ENCODE results near the gene OR7C1.

Gene OR7C1

DNA sequence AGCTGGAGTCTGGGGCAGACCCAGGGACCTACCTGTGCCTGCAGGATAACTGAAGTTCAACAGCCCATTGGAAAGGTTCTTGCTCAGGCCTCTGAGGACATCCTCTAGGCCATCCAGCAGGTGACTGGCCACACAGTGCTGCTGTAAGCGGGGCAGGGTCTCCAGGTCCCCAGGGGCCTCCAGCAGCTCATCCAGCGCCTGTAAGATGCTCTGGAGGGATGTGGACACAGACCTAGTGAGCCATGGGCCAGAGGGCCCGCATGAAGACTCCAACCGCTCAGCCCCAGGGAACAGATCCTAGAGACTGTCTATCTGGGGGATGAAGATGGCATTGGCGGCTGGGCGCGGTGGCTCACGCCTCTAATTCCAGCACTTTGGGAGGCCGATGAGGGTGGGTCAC lies 70.6 kb downstream of the OR7C1 start:
- DNase-seq, result no peak

DNA sequence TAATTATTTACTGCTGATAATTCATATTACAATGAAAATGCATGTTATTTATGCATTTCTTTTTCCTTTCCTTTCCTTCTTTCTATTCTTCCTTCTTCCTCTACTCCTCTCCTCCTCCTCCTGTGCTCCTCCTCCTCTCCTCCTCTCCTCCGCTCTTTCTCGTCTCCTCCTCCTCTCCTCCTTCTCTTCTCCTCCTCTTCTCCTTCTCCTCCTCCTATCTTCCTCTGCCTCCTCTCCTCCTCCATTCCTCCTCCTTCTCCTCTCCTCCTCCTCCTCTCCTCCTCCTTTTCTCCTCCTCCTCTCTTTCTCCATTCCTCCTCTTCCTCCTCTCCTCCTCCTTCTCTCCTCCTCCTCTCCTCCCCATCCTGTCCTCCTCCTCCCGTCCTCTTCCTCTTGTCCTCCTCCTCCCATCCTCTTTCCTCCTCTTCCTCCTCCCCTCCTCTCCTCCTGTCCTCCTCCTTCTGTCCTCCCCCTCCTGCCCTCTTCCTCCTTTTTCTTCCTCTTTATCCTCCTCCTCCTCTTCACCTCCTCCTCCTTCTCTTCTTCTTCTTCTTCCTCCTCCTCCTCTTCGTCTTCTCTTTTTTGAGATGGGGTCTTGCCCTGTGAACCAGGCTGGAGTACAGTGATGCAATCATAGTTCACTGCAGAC lies 71.4 kb downstream of the OR7C1 start:
- DNase-seq, result no peak

DNA sequence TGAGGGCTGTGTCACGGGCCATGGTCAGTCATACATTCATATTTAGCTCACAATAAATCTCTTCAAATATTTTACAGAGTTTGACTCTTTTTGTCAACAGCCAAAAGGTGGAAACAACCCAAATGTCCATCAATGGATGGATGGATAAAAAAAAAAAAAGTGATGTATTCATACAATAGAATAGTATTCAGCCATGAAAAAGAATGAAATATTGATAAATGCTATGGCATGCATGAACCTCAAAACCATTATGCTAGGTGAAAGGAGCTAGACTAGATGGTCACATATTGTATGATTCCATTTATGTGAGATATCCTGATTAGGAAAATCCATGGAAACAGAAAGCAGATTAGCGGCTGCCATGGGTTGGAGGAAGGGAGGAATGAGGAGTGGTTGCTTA lies 72.9 kb downstream of the OR7C1 start:
- no peak for DNase-seq

DNA sequence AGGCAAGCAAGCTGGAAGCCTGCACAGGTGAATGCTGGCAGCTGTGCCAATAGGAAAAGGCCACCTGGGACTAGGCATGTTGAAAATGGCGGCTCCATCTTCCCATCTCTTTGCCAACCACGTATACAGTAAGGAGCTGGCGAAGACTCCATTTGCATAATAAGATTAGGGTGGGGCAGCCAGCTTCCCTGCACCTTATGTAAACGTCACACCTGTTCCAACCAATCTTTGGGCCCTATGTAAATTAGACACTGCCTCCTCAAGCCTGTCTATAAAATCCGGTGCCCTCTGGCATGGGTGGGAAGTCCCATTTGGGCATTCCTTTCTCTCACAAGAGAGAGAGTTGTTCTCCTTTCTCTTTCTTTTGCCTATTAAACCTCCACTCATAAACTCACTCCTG lies 73.4 kb downstream of the OR7C1 start:
- DNase-seq, result no peak

DNA sequence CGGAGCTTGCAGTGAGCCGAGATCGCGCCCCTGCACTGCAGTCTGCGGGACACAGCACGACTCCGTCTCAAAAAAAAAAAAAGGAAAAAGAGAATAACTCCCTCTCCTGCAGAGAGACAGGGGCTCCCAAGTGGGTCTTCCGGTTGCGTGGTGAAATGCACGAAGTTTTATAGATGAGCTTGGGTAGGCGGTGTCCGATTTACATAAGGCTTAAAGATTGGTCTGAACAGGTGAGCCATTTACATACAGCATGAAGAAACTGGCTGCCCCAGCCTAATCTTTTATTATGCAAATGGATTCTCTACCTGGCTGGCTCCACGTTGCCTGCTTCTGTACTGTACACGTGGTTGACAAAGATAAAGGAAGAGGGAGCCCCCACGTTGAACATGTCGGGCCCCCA lies 76.2 kb downstream of the OR7C1 start:
- no peak for DNase-seq

DNA sequence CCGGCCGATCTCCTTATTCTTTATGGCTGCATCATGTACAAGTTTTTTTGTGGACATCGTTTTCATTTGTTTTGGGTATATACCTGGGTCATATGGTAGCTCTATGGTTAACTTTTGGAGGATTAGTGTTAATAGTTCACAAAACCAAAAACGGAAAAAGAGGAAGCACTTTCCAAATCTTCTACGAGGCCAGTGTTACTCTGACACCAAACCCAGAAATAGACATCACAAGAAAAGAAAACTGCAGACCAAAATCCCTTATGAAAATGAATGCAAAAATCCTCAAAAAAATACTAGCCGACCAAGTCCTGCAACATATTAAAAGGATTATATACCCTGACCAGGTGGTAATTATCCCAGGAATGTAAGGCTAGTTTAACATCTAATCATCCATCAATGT lies 86.4 kb downstream of the OR7C1 start:
- DNase-seq, result no peak

Measured in CD4-positive, alpha-beta T cell treated with Interferon alpha-2 for 1 hour (primary cell).